Keratinocyte (primary cell): ENCODE data around the gene ADAM15. TPM values are rescaled to one million over a fixed set of nuclear protein-coding genes. Genes with fewer than 3 reads are reported as not detected.

ENCODE experiments used
- DNase-seq: peaks from one replicate; pipeline ENCODE4 v3.0.0-alpha.2; 2011; ENCODE audit warnings: low read depth, missing footprints, low spot score
- FAIRE-seq: peaks from 2 replicates; lab custom pipeline; 2011; peaks lifted over from hg19 to GRCh38; lab: Jason Lieb, UNC
- H2AFZ ChIP-seq: 2 replicates; pipeline ENCODE4 v1.6.0; 2012; ENCODE audit warnings: low read length, control low read depth, inconsistent platforms; ENCODE audit not compliant: control insufficient read depth
- H3K27ac ChIP-seq: 2 replicates; pipeline ENCODE4 v1.5.1; 2011; ENCODE audit warnings: low read length; ENCODE audit not compliant: control insufficient read depth, insufficient read depth
- H3K27me3 ChIP-seq: 3 replicates; pipeline ENCODE4 v1.6.0; 2011; ENCODE audit warnings: low read length; ENCODE audit not compliant: control insufficient read depth, insufficient read depth; ENCODE audit errors: extremely low read depth
- H3K36me3 ChIP-seq, 2 experiments: 2 replicates in 1 of 2; 3 replicates in 1 of 2; pipeline ENCODE4 v1.5.1; 2011; ENCODE audit warnings: low read length in 2 of 2, mild to moderate bottlenecking in 1 of 2; ENCODE audit not compliant: control insufficient read depth in 2 of 2, insufficient read depth in 2 of 2; ENCODE audit errors: extremely low read depth in 1 of 2
- H3K4me1 ChIP-seq: 3 replicates; pipeline ENCODE4 v1.5.1; 2011; ENCODE audit warnings: low read length; ENCODE audit not compliant: control insufficient read depth, insufficient read depth; ENCODE audit errors: extremely low read depth
- H3K4me2 ChIP-seq: 3 replicates; pipeline ENCODE4 v1.6.0; 2011; ENCODE audit warnings: low read depth, low read length; ENCODE audit not compliant: control insufficient read depth, insufficient read depth; ENCODE audit errors: extremely low read depth
- H3K4me3 ChIP-seq, 3 experiments: fragments of 200-600 bp in 1 of 3; sonication (generic) in 1 of 3; 2 replicates in 2 of 3; 3 replicates in 1 of 3; pipeline ENCODE4 v1.5.1; 2011 to 2016; ENCODE audit warnings: low read length in 3 of 3, mild to moderate bottlenecking in 3 of 3, control low read depth in 2 of 3, inconsistent platforms in 1 of 3, low read depth in 1 of 3, mixed read lengths in 1 of 3, mixed run types in 1 of 3, moderate library complexity in 1 of 3; ENCODE audit not compliant: control insufficient read depth in 2 of 3, insufficient read depth in 2 of 3; ENCODE audit errors: extremely low read depth in 1 of 3
- H3K79me2 ChIP-seq: 2 replicates; pipeline ENCODE4 v1.6.0; 2012; ENCODE audit warnings: low read length; ENCODE audit not compliant: control insufficient read depth, insufficient read depth
- H3K9ac ChIP-seq: 3 replicates; pipeline ENCODE4 v1.6.0; 2011; ENCODE audit warnings: low read length; ENCODE audit not compliant: control insufficient read depth, insufficient read depth; ENCODE audit errors: extremely low read depth
- H3K9me1 ChIP-seq: 3 replicates; pipeline ENCODE4 v1.6.0; 2011; ENCODE audit warnings: low read length; ENCODE audit not compliant: control insufficient read depth, insufficient read depth; ENCODE audit errors: extremely low read depth
- H3K9me3 ChIP-seq: 2 replicates; pipeline ENCODE4 v1.5.1; 2012; ENCODE audit warnings: low read depth, low read length; ENCODE audit not compliant: control insufficient read depth
- H4K20me1 ChIP-seq: 3 replicates; pipeline ENCODE4 v1.6.0; 2011; ENCODE audit warnings: low read length; ENCODE audit not compliant: control insufficient read depth, insufficient read depth; ENCODE audit errors: extremely low read depth
- CTCF ChIP-seq, 3 experiments: IDR thresholded peaks in 1 of 3; conservative IDR thresholded peaks in 1 of 3; optimal IDR thresholded peaks in 1 of 3; 2 replicates in 2 of 3; 3 replicates in 1 of 3; pipeline versions ENCODE3 to v1.5.1; 2011; ENCODE audit warnings: low read length in 3 of 3, mild to moderate bottlenecking in 3 of 3, moderate library complexity in 2 of 3, control low read depth in 1 of 3, inconsistent platforms in 1 of 3; ENCODE audit not compliant: insufficient read depth in 2 of 3; ENCODE audit errors: extremely low read depth in 1 of 3
- EZH2 ChIP-seq: IDR thresholded peaks from one replicate; pipeline ENCODE4 v1.6.1; 2012; ENCODE audit warnings: inconsistent platforms, mild to moderate bottlenecking, low read length, moderate library complexity
- dilution Hi-C: fragments of 300-500 bp; cut with MboI; formaldehyde crosslinking; loops from one replicate; pipeline ENCODE4 v1.7.0; 2020; ENCODE audit warnings: low sequenced_read_pairs; ENCODE audit not compliant: extremely low pct_ligation_motif_present
- polyA plus RNA-seq, 5 experiments: library from polyadenylated mRNA; depleted of rRNA in 3 of 5; stranded (reverse) in 3 of 5; stranded (forward) in 1 of 5; unstranded in 1 of 5; fragments of >200 nt; gene quantifications; 1 replicate in 1 of 5; 2 replicates in 3 of 5; 3 replicates in 1 of 5; pipeline versions ENCODE4 v1.2.1 to v1.2.3, GENCODE V29; 2011 to 2012; ENCODE audit warnings: missing spikeins in 2 of 5, low read depth in 1 of 5, low replicate concordance in 1 of 5

ADAM15 gene
- polyA plus RNA-seq, 1 donor (not counting 4 experiments of a cell fraction or from before 2014, with no cell fraction given): 131 TPM

- peaks cover 40% of the 10 kb centered on the region for H3K4me1 ChIP-seq
- peak overlapping the region; percentile 87 for H3K4me2 ChIP-seq
- TF ChIP-seq CTCF (optimal IDR thresholded peaks at IDR 0.05 in 1 of 3, IDR thresholded peaks at IDR 0.05 in 1 of 3, conservative IDR thresholded peaks at IDR 0.05 in 1 of 3; ENCODE audit: extremely low read depth in 1 of 3, insufficient read depth in 2 of 3, low read length in 3 of 3): peak in 1 of 3 experiments; percentile 50
- no peak for TF ChIP-seq EZH2
- peak; percentile 97 for DNase-seq
- H3K9me1 ChIP-seq: no peaks in the 10 kb centered on the region
- no peaks in the 10 kb centered on the region for H3K9me3 ChIP-seq
- H3K9ac ChIP-seq: peak overlapping the region; percentile 75
- dilution Hi-C loops: no loop called here
- no peak for FAIRE-seq
- peaks cover 39% of the 10 kb centered on the region for H3K79me2 ChIP-seq
- peak overlapping the region; percentile 90 for H2AFZ ChIP-seq
- H3K36me3 ChIP-seq: peaks cover under 1 to 7% of the 10 kb centered on the region in 2 experiments
- H3K27ac ChIP-seq: peak overlapping the region; percentile 72
- H4K20me1 ChIP-seq: no peaks in the 10 kb centered on the region
- no peaks in the 10 kb centered on the region for H3K27me3 ChIP-seq
- H3K4me3 ChIP-seq: peak overlapping the region; percentile 76 to 87 (median 83)
These were observed 49.2 kb upstream of the ADAM15 start for GRCh38 chr1:155001675-155002463.

GRCh38 chr1:155002464-155003226 is 48.5 kb upstream of the ADAM15 start, which contains the start of gene ZBTB7B:
ZBTB7B (plus strand) TSS chr1:155002802; CDS start chr1:155014661, 11,859 bp downstream.
- Histone ChIP-seq H3K4me2 (peak within 1 kb of the TSS; percentile 92), H2AFZ (peak within 1 kb of the TSS; percentile 90), H3K4me3 (peak within 1 kb of the TSS; percentile 81 to 99 (median 87)), H3K4me1 (peaks cover 48% of the 10 kb centered on the region), H3K9ac (peak within 1 kb of the TSS; percentile 89), H3K9me3 (no peaks in the 10 kb centered on the region), H3K79me2 (peaks cover 47% of the 10 kb centered on the region), H4K20me1 (no peaks in the 10 kb centered on the region), H3K9me1 (no peaks in the 10 kb centered on the region), H3K36me3 (peaks cover 1 to 15% of the 10 kb centered on the region in 2 experiments), H3K27ac (peak within 1 kb of the TSS; percentile 81), H3K27me3 (no peaks in the 10 kb centered on the region)
- no peak for DNase-seq
- TF ChIP-seq EZH2 (no peak), CTCF (optimal IDR thresholded peaks at IDR 0.05 in 1 of 3, IDR thresholded peaks at IDR 0.05 in 1 of 3, conservative IDR thresholded peaks at IDR 0.05 in 1 of 3; ENCODE audit: extremely low read depth in 1 of 3, insufficient read depth in 2 of 3, low read length in 3 of 3) (no peak)
- FAIRE-seq: no peak
- dilution Hi-C loops: no loop called here
